ENCODE results near the gene NGEF.

NGEF gene

GRCh38 chr2:233036162-233036838 is 23.2 kb upstream of the NGEF start:
- H3K27ac ChIP-seq = no peak overlapping the region
- peak; percentile 33 for DNase-seq (ENCODE audit: low spot score)
- no peak for TF ChIP-seq CTCF (IDR thresholded peaks at IDR 0.05)
- H3K4me3 ChIP-seq = no peak overlapping the region

DNA sequence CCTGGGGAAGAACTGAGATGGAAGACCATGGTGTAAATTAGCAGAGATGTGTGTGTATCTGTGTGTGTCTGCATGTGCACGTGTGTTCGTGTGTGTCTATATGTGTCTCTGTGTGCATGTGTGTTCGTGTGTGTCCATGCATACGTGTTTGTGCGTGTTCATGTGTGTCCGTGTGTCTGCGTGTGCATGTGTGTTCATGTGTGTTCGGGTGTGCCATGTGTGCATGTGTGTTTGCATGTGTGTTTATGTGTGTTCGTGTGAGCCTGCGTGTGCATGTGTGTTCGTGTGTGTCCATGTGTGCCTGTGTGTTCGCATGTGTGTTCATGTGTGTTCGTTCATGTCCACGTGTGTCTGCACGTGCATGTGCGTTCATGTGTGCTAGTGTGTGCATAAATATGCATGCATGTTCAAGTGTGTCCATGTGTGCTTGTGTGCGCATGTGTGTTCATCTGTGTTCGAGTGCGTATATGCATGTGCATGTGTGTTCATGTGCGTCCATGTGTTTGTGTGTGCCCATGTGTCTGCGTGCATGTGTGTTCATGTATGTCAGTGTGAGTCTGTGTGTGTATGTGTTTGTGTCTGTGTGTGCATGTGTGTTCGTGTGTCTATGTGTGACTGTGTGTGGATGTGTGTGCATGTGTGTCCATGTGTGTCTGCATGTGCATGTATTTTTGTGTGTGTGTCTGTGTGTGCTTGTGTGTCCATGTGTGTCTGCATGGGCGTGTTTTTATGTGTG is 22.5 kb upstream of the NGEF start:
- H3K4me3 ChIP-seq = no peak overlapping the region
- DNase-seq (ENCODE audit: low spot score) = peak; percentile 45
- H3K27ac ChIP-seq = no peak overlapping the region
- TF ChIP-seq CTCF (IDR thresholded peaks at IDR 0.05) = no peak

DNA sequence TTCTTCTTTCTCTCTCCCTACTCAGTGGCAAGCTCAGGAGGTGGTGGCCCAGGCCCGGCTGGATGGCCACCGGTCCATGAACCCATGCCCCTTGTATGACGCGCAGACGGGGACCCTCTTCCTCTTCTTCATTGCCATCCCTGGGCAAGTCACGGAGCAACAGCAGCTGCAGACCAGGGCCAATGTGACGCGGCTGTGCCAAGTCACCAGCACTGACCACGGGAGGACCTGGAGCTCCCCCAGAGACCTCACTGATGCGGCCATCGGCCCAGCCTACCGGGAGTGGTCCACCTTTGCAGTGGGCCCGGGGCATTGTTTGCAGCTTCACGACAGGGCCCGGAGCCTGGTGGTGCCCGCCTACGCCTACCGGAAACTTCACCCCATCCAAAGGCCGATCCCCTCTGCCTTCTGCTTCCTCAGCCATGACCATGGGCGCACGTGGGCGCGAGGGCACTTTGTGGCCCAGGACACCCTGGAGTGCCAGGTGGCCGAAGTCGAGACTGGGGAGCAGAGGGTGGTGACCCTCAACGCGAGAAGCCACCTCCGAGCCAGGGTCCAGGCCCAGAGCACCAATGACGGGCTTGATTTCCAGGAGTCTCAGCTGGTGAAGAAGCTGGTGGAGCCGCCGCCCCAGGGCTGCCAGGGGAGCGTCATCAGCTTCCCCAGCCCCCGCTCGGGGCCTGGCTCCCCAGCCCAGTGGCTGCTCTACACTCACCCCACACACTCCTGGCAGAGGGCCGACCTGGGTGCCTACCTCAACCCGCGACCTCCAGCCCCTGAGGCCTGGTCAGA is 21.2 kb upstream of the NGEF start:
- TF ChIP-seq CTCF (IDR thresholded peaks at IDR 0.05) = no peak
- H3K27ac ChIP-seq = no peak overlapping the region
- DNase-seq (ENCODE audit: low spot score) = peak; percentile 49
- no peak overlapping the region for H3K4me3 ChIP-seq

DNA sequence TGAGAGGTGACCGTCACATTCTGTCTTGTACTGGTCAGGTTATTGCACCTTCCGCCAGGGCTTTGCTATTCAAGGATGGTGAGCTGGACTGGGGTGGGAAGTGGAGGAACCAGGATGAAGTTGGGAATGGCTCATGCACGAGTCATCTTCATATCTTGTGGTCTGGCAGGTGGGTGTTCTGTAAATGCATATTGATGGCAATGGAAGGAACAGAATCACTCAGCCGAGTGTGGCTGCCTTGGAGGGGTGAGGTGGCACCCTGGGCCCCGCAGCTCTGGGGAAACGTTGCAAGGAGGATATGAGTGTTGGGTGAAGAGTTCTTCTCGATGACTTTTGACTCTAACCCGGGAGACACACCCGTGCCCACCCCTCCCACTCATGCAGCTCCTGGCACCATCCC is 20.6 kb upstream of the NGEF start:
- DNase-seq (ENCODE audit: low spot score) = peak; percentile 35
- Histone ChIP-seq H3K4me3 (no peak overlapping the region), H3K27ac (no peak overlapping the region)
- no peak for TF ChIP-seq CTCF (IDR thresholded peaks at IDR 0.05)

DNA sequence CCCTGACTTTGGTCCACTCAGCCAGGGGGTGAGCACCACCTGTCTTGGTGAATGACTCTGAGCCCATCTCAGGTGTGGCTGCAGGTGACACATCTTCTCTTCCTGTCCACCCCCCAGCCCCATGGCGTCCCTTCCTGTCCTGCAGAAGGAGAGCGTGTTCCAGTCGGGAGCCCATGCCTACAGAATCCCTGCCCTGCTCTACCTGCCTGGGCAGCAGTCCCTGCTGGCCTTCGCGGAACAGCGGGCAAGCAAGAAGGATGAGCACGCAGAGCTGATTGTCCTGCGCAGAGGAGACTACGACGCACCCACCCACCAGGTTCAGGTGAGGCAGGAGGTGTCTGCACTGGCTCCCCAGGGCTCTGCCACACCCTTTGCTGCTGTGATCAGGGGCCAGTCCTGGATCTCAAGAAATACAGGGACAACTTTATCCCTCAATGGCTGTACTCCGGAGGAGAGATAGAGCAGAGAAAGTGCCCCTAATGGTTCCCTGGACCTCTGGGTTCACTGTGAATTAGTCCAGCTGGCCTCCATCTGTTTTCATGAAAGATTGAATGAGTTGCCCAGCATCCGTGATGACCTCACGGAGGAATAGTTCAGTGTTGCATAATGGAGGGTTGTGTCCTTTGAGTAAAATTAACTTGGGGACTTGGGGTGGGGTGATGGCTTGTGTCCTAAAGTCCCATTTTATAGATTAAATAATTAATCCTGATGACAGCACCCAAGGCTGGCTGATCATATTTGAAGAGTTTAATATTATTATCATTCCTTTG is 19.7 kb upstream of the NGEF start, which contains the start of gene NEU2:
Gene NEU2, plus strand, starts transcription at position 122 of the 770 bp plus-strand sequence. Its CDS starts 0 bp downstream, at position 122.
- no peak within 1 kb of the TSS for H3K27ac ChIP-seq
- TF ChIP-seq CTCF (IDR thresholded peaks at IDR 0.05) = no peak
- H3K4me3 ChIP-seq = no peak within 1 kb of the TSS
- peak; percentile 58 for DNase-seq (ENCODE audit: low spot score)

GRCh38 chr2:233031556-233032500 is 18.8 kb upstream of the NGEF start:
- Histone ChIP-seq H3K27ac (no peak overlapping the region), H3K4me3 (no peak overlapping the region)
- peak; percentile 55 for DNase-seq (ENCODE audit: low spot score)
- no peak for TF ChIP-seq CTCF (IDR thresholded peaks at IDR 0.05)

All from coronary artery (tissue), 2 donors.